ENCODE results near the gene OXNAD1.

Gene OXNAD1, protein sequence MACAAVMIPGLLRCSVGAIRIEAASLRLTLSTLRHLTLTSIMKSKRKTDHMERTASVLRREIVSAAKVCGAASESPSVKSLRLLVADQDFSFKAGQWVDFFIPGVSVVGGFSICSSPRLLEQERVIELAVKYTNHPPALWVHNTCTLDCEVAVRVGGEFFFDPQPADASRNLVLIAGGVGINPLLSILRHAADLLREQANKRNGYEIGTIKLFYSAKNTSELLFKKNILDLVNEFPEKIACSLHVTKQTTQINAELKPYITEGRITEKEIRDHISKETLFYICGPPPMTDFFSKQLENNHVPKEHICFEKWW
- 138 to 188 reads per million in 2 donors for total RNA-seq

DNA sequence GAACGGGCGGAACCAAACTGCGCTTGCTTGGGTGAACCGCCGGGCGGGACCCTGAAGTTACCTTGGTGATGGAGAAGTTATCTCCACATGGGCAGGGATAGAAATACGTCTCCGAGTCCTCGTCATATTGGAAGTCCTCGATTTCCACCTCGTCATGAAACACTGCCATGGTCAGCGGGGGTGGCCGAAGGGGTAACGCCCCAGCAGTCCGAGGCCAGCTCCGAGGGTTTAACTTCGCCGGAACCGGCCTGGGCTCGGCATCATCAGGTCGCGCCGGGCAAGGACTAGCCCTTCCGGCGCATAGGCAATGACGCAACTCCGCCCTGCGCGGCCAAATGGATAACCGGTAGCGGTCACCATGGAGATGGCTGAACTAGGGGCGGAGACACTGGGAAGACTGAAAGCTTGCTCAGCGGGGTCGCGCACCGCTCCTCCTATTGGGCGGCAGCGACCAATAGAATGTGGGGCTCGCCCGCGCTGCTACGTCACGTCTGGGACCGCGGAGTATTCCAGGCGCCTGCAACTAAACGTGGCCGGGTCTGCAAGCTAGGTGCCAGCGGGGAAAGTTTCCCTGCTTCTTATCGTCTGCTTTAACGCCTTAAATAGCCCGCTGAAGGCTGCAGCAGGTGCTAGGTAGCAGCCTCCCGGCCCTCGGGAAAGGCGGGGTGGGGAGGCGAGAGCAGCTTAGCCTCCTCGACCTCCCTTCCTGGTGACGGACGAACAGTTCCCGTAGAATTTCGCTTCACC, at the start of gene OXNAD1, which contains the start of gene DPH3:
TSS of gene OXNAD1 (plus strand) at position 505 of the 747 bp plus-strand sequence. CDS start 5,741 bp downstream, outside the sequence.
TSS of gene DPH3 (minus strand) at position 236 of the 747 bp plus-strand sequence. CDS start at position 169, 67 bp downstream.
- DNase-seq: peak; percentile 96 to 99 (median 98)

DNA sequence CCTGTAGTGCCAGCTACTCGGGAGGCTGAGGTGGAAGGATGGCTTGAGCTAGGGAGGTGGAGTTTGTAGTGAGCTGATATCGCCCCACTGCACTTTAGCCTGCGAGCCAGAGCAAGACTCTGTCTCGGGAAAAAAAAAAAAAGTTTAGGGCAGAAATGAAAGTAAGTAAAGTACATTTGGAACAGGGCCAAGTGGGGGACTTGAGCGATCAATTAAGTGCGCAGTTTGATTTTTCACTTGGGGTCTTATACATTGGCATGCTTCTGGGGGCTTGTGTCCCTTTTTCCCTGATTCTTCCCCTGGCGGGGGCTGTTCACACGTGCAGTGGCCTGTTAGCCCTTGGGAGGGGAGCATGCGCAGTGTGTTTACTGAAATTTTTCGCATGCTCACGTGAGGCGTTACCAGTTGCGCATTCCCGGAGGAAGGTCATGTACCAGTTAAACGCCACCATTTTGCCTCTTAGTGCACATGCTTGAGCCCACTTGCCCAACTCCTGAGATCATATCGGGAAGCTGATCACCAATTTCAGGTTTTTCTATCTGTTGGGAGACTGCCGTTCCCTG, 48.6 kb upstream of the OXNAD1 start:
- DNase-seq: no peak

DNA sequence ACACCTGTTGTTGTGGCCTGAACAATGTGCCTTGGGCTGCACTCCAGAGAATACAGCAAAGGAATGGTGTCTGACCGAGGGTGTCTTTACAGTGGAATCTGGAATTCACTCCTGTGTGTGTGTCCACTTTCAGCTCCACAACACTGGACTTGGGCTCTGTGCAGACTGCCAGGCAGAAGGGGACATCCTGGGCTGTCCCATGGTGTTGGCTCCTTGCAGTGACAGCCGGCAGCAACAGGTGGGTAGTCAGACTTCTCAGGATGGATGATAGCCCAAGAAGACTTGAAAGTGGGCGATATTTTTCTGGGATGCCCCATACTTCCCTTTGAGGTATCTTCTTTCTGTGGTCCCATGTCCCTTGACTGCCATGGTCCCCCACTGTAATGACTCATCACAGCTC, 45.2 kb upstream of the OXNAD1 start:
- DNase-seq: no peak

DNA sequence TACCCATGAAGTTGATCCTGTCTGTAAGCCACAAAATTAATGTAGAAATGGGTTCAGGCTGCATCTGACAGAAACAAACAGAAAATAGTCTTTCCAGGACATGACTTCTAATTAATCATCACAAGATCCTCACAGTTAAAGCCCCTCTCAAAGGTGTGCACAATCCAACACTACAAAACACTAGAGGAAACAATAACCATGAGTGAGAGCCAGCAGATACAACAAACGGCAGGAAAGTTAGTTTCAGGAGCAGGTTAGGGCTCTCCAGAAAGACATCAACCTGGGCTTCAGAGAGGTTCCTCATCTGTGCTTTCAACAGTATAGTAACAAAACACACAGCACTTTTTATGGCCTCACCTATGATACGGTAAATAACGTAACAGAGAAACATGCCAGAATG, 43.0 kb upstream of the OXNAD1 start:
- DNase-seq: no peak

DNA sequence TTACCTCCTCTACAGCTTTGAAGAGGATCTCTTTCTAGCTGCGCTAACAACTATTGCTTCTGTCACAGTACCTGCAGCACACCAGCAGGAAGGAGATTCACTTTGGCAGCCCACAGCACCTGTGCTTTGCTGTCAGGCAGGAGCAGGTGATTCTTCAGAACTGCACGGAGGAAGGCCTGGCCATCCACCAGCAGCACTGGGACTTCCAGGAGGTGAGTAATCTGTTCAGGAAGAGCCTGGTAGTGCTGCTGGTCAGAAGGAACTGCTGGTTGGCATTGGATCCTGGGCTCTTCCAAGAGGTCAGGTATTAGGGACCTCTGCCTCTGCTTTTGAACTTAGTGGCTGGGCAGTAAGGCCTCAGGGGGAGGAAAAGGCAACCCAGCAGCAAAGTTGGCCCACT, 42.5 kb upstream of the OXNAD1 start:
- DNase-seq: no peak

DNA sequence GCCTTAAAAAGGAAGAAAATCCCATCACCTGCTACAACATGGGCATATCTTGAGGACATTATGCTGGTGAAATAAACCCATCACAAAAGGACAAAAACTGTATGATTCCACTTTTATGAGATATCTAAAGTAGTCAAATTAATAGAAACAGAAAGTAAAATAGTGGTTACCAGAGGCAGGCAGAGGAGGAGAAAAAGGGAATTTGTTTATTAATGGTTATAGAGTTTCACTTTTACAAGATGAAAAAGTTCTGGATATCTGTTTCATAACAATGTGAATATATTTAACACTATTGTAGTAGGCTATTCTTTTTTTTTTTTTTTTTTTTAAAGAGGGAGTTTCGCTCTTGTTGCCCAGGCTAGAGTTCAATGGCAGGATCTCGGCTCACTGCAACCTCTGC, 40.7 kb upstream of the OXNAD1 start:
- DNase-seq: no peak

DNA sequence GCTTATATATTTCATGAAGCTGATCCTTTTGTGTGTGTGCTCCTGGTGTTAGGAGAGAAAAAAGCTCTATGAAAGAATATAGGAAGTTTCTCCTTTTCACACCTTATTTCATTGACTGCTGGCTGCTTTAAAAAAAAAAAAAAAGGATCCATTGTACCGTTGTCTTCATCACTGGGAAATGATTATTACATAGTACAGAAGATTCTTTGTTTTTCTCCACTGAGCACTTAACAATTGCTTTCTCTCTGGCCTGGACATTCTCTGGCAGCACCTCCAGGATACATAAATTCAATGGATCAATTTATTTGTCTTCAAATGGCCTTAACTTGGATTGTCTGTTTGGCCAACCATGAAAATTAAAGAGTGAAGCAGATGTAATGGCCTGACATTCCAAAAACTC, 37.4 kb upstream of the OXNAD1 start:
- DNase-seq: no peak

DNA sequence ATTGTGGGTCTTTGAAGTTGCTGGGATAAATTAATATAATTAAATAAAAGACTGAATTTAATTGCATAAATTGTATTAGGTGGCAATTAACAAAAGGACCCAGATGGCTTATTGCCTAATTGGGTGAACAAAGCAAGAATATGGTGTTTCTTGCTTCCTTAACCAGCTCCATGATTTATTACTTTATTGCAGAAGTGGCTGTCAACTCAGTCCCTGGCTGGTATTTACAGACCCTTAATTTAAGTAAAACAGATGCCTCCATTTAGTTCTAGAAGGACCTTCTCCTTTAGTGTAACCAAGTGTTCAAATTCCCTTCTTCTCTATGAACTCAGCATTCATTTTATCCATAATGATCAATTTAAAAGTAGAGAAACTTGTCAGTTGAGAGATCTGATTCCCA, 35.3 kb upstream of the OXNAD1 start:
- no peak for DNase-seq

DNA sequence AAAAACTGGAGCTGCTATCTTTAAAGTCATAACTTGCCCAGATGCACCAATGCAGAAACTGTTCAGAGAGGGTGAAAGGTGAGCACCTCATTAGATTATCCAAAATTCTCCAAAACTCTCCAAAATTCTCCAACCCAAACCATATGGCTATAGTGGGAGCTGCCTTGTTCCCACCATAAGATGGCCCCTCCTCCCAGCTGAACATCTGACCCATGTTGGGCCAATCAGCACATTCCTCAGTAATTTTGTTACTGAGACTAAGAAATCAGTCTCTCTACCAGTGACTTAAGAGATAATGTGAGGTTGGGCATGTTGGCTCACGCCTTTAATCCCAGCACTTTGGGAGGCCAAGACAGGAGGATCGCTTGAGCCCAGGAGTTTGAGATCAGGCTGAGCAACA, 33.0 kb upstream of the OXNAD1 start:
- no peak for DNase-seq

DNA sequence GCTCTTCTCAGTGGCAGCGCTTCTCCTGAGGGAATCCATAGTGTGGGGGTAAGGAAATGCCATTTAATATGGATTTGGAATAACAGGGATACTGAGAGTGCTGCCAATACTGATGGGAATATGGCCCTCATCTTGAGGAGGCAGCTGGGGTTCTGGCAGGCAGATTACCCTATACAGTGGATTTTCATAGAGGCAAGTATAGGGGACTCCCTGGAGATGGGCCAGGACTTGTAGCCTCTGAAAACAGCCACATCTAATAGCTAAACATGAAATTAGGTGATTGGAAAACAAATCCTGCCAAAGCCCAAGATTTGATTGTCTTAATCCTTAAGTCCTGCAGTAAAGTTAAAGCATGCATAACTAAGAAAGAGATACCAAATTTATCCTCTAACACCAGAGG, 31.2 kb upstream of the OXNAD1 start:
- DNase-seq: no peak

DNA sequence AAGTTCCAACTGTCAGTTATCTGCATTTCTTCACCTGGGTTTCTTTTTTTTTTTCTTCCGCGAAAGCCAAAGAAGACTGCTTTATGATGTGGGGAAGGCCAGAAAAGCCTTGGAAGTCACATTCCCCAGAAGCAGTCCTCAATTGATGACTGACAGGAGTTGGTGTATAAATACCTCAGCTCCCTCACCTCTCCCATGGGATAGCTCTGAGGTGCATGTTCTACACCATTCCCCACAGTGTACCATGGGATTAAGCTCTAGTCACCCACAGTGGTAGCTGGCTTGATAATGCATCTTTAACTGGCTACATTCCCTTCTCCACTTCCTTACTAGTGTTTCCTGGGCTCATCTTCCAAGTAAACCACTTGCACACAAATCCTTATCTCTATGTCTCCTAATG, 30.7 kb upstream of the OXNAD1 start:
- no peak for DNase-seq

DNA sequence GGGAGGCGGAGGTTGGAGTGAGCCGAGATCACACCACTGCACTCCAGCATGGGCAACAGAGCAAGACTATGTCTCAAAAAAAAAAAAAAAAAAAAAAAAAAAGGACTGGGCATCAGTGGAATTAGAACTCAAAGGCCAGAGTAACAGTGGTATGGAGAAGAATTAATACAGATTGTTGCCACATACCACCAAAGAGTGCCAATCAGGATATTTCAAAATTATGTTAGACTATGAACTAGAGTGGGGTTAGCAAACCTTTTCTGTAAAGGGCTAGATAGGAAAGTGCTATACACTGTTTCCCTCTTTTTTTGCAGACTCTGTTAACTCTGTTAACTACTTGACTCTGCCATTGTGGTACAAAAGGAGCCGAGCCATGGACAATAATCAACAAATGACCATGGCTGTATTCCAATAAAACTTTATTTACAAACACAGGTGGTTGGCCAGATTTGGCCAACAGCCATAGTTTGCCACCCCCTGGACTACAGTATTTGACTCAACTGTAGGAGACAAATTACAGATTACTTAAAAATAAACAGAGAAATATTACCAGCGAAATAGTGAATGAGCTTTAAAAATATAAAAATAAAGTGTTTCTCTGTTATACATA, 28.9 kb upstream of the OXNAD1 start:
- DNase-seq: no peak

DNA sequence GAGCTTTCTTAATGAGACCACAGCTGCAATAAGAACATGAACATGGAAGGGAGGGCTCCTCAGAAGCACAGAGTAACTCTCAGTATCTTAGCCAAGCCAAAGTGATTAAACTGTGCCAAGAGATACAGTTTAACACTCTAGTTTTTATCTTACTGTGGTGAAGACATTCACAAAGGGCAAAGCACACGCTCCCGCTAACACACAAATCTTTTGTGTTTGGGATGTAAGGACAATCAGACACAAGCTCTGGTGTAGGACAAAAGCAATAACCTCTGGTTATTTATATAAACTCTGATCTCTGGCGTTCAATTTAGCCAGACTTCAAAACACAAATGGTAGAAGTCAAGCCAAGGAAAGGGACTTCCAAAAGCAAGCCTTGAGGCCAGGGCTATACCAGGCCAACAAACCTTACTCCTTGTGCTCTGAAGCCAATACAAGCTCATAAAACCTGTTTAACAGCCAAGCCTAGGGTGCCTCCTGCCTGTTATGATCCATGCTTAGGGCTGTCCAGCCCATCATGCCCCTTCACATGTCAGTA, 28.1 kb upstream of the OXNAD1 start:
- no peak for DNase-seq

DNA sequence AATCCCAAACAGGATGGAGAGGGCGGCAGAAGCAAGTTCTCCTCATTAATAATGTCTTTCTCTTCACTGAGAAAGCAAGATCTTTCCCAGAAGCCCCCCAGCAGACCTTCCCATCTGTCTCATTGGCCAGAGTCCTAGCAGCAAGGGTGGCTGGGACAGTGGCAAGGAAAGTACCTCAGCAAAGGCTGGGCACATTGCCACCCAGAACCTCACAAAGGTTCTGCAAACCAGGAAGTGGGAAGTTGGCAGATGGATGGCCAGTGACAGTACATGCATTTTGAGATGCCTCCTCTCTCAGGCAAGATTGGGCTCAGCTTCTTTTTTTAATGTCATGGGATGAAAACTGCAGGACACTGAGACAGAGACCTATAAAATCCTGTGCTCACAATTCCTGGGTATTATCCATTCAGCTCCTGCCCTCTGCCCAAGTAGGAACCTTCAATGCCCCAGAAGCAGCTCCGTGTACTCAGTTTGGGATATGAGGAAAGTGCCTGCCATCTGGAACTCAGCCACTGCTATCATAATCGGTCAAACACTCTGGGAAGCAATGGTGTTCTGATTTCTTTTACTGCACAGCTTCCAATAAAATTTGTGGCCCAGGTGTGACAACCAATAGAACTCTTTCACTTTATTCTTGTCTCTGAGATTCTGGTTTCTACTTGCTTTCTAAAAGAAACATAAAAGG, 25.8 kb upstream of the OXNAD1 start:
- no peak for DNase-seq

DNA sequence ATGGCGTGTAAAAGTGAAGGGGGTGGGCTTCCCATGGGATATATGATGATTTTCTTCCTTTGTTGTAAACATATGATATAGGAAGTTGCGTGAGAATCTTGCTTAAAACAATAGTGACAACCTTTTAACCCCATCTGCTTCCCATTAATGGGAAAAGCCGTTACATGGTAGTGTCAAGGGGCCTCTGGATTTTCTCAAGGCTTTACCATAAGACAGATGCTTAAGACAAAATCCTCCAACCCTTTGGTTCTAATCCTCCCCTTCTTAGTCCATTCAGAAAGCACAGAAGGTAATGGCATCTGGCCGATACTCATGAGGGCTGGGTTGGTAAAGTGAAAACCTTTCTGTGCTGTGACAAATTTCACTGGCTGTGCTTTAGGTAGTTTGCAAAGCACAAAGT, 25.2 kb upstream of the OXNAD1 start:
- DNase-seq: no peak

DNA sequence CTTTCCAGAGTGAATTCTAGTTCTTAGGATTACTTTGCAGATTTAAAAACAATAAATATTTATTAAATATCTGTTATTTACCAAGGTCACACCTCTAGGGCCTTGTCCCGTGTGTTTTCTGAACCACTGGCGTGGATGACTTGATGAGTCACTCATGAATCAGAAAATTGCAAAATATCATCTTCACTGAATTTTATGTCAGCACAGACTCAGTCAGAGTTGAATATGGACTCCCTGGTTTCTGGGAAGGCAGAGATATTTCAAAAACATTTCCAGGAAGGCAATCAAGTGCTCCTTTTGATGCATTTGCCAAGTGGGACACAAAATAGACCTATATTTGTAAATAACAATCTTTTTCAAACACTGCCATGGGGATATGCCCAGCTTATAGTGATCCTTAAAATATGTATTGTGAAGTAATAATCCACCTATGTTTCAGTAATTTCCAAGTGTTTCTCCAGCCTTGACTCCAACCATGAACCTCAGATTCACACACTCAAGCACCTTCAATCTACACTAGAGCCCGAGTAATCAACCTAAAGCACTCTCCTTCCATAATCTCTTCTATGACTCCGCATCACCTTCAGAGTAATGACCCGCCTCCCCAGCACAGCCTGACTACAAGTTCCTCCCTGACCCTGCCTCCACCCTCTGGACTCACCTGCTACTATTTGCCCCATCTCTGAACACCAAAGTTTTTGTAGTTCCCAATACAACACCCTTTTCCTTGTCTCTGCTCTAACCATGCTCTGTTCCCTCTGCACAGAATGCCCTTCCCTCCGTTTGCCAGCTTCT, 24.6 kb upstream of the OXNAD1 start:
- DNase-seq: no peak

DNA sequence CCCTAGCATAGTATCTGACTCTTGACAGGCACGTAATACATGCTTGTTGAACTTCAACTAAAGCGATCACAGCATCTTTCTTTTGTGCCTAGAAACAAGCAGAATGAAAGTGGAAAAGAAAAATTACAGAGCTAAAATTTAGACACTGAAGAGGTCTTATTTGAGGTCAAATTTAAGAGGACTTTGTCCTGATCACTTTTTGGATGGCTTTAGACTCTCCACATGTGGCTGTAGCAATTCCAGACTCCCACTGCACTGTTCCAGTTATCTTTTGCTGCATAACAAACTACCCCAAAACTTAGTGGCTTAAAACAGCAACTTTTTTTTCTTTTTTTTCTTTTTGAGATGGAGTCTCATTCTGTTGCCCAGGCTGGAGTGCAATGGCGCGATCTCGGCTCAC, 23.8 kb upstream of the OXNAD1 start:
- DNase-seq: no peak

DNA sequence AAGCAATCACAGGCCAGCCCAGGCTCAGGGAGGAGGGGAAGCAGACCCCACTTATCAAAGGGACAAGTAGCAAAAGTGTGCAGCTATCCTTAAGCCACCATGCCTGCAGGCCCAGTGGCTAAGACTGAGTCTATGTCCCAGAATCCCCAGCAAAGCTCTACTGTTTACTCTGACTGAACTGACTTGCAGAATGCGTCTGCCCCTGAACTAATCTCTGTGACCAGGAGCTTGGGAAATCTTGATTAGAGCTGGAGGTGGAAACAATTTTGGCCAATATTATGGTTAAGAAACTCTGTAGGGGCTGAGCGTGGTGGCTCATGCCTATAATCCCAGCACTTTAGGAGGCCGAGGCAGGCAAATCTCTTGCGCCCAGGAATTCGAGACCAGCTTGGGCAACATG, 22.8 kb upstream of the OXNAD1 start:
- no peak for DNase-seq

DNA sequence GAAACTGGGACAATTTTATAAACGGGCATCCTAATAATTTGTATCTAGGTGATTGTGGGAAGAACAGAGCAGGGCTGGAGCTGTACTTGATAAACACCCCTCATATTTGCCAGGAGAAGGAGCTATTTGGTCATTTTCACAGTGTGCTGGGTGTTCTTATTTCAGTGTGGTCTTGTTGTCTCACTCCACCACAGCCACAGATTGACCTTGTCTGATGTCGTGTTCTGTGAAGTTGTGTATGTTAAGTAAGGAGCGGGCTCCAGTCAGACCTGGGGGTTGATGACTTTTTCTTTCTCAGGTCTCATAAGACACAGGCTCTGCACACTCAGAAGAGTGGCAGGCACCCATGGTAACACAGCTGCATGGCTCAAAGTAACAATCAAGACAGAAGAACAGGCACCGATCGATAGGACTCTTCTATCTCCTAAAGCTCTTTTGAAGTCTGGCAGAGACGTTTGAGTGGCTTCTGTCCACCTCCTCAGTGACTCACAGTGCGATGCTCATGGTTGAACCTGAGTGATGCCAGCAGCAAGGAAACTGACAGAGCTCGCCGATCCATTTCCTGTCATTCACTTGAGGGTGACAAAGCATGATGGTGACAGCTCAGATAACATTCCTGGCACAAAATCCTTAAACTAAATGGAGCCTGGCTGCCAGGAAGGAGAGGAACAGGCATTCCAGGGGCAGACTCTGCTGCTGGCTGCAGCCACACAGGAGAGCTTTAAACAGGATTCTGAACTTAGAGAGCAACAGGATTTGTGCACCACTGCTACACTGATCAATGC, 21.1 kb upstream of the OXNAD1 start:
- no peak for DNase-seq

DNA sequence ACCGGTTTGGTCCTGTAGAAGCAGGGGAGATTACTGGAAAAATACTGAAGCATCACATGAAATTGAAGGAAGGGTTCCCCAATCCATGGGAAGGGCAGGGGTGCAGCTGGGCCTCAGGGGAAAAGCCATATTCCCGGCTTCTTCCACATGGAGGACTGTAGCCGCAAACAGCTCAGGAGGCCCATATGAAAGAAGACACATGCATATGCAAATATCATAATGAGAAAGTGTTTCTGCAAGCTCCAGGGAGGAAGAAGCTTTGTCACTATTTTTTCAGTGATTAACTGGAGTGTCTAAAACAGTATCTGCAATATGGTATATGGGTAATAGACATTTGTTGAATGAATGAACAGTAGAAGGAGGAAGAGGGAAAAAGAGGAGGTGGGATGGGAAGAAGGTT, 19.4 kb upstream of the OXNAD1 start:
- DNase-seq: no peak
